Neural cell (in vitro differentiated cells): ENCODE data around the gene COL20A1. TPM values are rescaled to one million over a fixed set of nuclear protein-coding genes. Genes with fewer than 3 reads are reported as not detected.

Source experiments
- H2AFZ ChIP-seq: fragments of 200-600, 300-800 bp; sonication (generic), shearing (Covaris generic); 2 replicates; pipeline ENCODE4 v1.6.0; 2014; ENCODE audit warnings: low read depth, mild to moderate bottlenecking, antibody characterized with exemption, low read length, moderate library complexity
- H3F3A ChIP-seq: fragments of 200-600 bp; shearing (Covaris generic); 2 replicates; pipeline ENCODE4 v1.6.1; 2016; ENCODE audit warnings: mild to moderate bottlenecking, moderate library complexity, mixed read lengths, antibody characterized with exemption, low read length; ENCODE audit not compliant: insufficient read depth, poor library complexity, severe bottlenecking
- H3K27ac ChIP-seq: fragments of 200-600, 300-800 bp; sonication (generic), shearing (Covaris generic); 2 replicates; pipeline ENCODE4 v1.5.1; 2014; ENCODE audit warnings: mild to moderate bottlenecking, low read length, moderate library complexity
- H3K27me3 ChIP-seq: fragments of 300-800, 200-600 bp; sonication (generic), shearing (Covaris generic); 2 replicates; pipeline ENCODE4 v1.6.0; 2014; ENCODE audit warnings: mild to moderate bottlenecking, low read depth, low read length, moderate library complexity; ENCODE audit not compliant: insufficient read depth
- H3K36me3 ChIP-seq: fragments of 300-800, 200-600 bp; sonication (generic), shearing (Covaris generic); 2 replicates; pipeline ENCODE4 v1.5.1; 2014; ENCODE audit warnings: mild to moderate bottlenecking, antibody characterized with exemption, low read length, moderate library complexity; ENCODE audit not compliant: insufficient read depth
- H3K4me2 ChIP-seq: fragments of 300-800, 200-600 bp; sonication (generic), shearing (Covaris generic); 2 replicates; pipeline ENCODE4 v1.6.0; 2014; ENCODE audit warnings: mild to moderate bottlenecking, low read length
- H3K4me3 ChIP-seq: fragments of 300-800, 200-600 bp; sonication (generic), shearing (Covaris generic); 2 replicates; pipeline ENCODE4 v1.5.1; 2014; ENCODE audit warnings: mild to moderate bottlenecking, low read length, moderate library complexity
- H3K79me2 ChIP-seq: fragments of 200-600 bp; shearing (Covaris generic); replicated peaks from 2 replicates; pipeline ENCODE4 v1.6.0; 2014; ENCODE audit warnings: mild to moderate bottlenecking, low read length, moderate library complexity; ENCODE audit not compliant: insufficient read depth
- H3K9ac ChIP-seq: fragments of 300-800, 200-600 bp; sonication (generic), shearing (Covaris generic); 2 replicates; pipeline ENCODE4 v1.6.1; 2016; ENCODE audit warnings: mild to moderate bottlenecking, low read length, mixed read lengths
- H3K9me2 ChIP-seq: fragments of 200-600 bp; shearing (Covaris generic); 2 replicates; pipeline ENCODE4 v1.6.1; 2016; ENCODE audit warnings: mild to moderate bottlenecking, low read length, mixed read lengths; ENCODE audit not compliant: insufficient read depth
- H3K9me3 ChIP-seq: fragments of 200-600, 300-800 bp; sonication (generic), shearing (Covaris generic); 2 replicates; pipeline ENCODE4 v1.6.1; 2016; ENCODE audit warnings: mild to moderate bottlenecking, mixed run types, low read length, moderate library complexity, mixed read lengths
- H4K20me1 ChIP-seq: fragments of 200-600 bp; shearing (Covaris generic); 2 replicates; pipeline ENCODE4 v1.6.1; 2016; ENCODE audit warnings: mild to moderate bottlenecking, mixed run types; ENCODE audit not compliant: insufficient read depth
- CTCF ChIP-seq: fragments of 450-650 bp; IDR thresholded peaks from 2 replicates; pipeline ENCODE4 v1.5.1; 2014; ENCODE audit warnings: antibody characterized with exemption, mild to moderate bottlenecking, moderate library complexity; ENCODE audit not compliant: poor library complexity, severe bottlenecking
- EP300 ChIP-seq: fragments of 450-650 bp; conservative IDR thresholded peaks from 2 replicates; pipeline ENCODE4 v1.6.1; 2014; ENCODE audit warnings: antibody characterized with exemption, mild to moderate bottlenecking, moderate library complexity; ENCODE audit not compliant: poor library complexity, severe bottlenecking
- EZH2 ChIP-seq: fragments of 200-600, 300-800 bp; shearing (Covaris generic), sonication (generic); IDR thresholded peaks from 2 replicates; pipeline ENCODE4 v1.6.1; 2014; ENCODE audit warnings: antibody characterized with exemption, low read length, borderline replicate concordance, mild to moderate bottlenecking; ENCODE audit not compliant: insufficient read depth, poor library complexity, severe bottlenecking
- MXI1 ChIP-seq: fragments of 450-650 bp; conservative IDR thresholded peaks from 2 replicates; pipeline ENCODE4 v1.6.1; 2014; ENCODE audit warnings: antibody characterized with exemption, mild to moderate bottlenecking; ENCODE audit not compliant: poor library complexity, severe bottlenecking
- POLR2AphosphoS5 ChIP-seq: IDR thresholded peaks from 2 replicates; pipeline ENCODE4 v1.6.1; 2012
- RAD21 ChIP-seq: fragments of 450-650 bp; conservative IDR thresholded peaks from 2 replicates; pipeline ENCODE4 v1.6.1; 2014; ENCODE audit warnings: antibody characterized with exemption, mild to moderate bottlenecking, moderate library complexity
- REST ChIP-seq: IDR thresholded peaks from 2 replicates; pipeline ENCODE4 v1.6.1; 2012; ENCODE audit warnings: borderline replicate concordance
- SMC3 ChIP-seq: fragments of 450-650 bp; conservative IDR thresholded peaks from 2 replicates; pipeline ENCODE4 v1.6.1; 2014; ENCODE audit warnings: antibody characterized with exemption, mild to moderate bottlenecking, moderate library complexity; ENCODE audit not compliant: poor library complexity
- TAF1 ChIP-seq: IDR thresholded peaks from 2 replicates; pipeline ENCODE4 v1.6.1; 2012; ENCODE audit warnings: low read depth
- polyA plus RNA-seq: library from polyadenylated mRNA; depleted of rRNA; stranded (reverse); fragments of >200 nt; gene quantifications from 2 replicates; pipeline ENCODE4 v1.2.3, GENCODE V29; 2014

Gene COL20A1
- polyA plus RNA-seq, 1 donor from 2014 or later, result 1.1 TPM

- Histone ChIP-seq H3K9me2 (no peaks in the 10 kb centered on the region), H3F3A (no peaks in the 10 kb centered on the region), H3K36me3 (no peaks in the 10 kb centered on the region), H3K9ac (no peak overlapping the region), H3K27me3 (no peaks in the 10 kb centered on the region), H3K4me2 (no peak overlapping the region), H4K20me1 (no peaks in the 10 kb centered on the region), H3K4me3 (no peak overlapping the region), H3K27ac (no peak overlapping the region), H3K79me2 (no peaks in the 10 kb centered on the region), H2AFZ (no peak overlapping the region), H3K9me3 (no peaks in the 10 kb centered on the region)
- TF ChIP-seq TAF1 (no peak), CTCF (no peak), SMC3 (no peak), MXI1 (no peak), REST (no peak), POLR2AphosphoS5 (no peak), EZH2 (no peak)
These were observed 35.8 kb downstream of the COL20A1 start for GRCh38 chr20:63328718-63329275.

- Histone ChIP-seq H2AFZ (no peak overlapping the region), H3K27me3 (no peaks in the 10 kb centered on the region), H3K9me3 (no peaks in the 10 kb centered on the region), H3F3A (no peaks in the 10 kb centered on the region), H3K4me3 (no peak overlapping the region), H3K79me2 (no peaks in the 10 kb centered on the region), H3K9ac (no peak overlapping the region), H3K9me2 (no peaks in the 10 kb centered on the region), H3K36me3 (no peaks in the 10 kb centered on the region), H4K20me1 (no peaks in the 10 kb centered on the region), H3K4me2 (no peak overlapping the region), H3K27ac (no peak overlapping the region)
- TF ChIP-seq REST (no peak), EP300 (no peak), MXI1 (no peak), CTCF (no peak), RAD21 (no peak), TAF1 (no peak), SMC3 (no peak), POLR2AphosphoS5 (no peak), EZH2 (no peak)
These were observed 36.5 kb downstream of the COL20A1 start for GRCh38 chr20:63329331-63330083.
